ENCODE measurements around the gene PCSK1N. TPM values are rescaled to one million over a fixed set of nuclear protein-coding genes. Genes with fewer than 3 reads are reported as not detected.

Gene PCSK1N
- total RNA-seq, 4 donors from 2014 or later, result 1.5 to 9.0 (median 2.4) TPM

DNA sequence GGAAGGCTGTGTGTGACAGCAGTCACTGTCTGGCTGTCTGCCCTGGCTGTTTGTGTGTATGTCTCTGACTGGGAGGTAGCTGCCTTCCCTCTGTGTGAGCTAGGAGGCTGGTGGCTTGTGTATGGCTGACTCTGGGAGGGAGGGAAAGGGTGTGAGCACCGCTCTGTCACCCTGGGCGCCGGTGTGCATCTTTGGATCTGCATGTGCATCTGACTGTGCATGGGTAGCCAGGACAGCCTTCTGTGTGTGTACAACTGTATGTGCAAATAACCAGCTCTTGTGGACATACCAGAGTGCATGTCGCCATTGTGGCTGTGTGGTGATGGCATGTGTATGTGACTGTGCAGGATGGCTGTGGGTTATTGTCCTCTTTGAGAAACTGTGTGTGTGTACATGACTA lies 16.5 kb downstream of the PCSK1N start:
- TF ChIP-seq EP300 (IDR thresholded peaks at IDR 0.05), result no peak
- TF ChIP-seq POLR2A (IDR thresholded peaks at IDR 0.05), result no peak
- TF ChIP-seq POLR2AphosphoS5 (IDR thresholded peaks at IDR 0.05), result no peak
- no peak for TF ChIP-seq CTCF (IDR thresholded peaks at IDR 0.05)
- 100% methylated on average over 1 of the region's 4 CpGs for WGBS
- no peak overlapping the region for H3K27ac ChIP-seq
- DNase-seq (ENCODE audit: low spot score in 2 of 2), result no peak
- H3K4me3 ChIP-seq, result no peak overlapping the region
- H3K9me3 ChIP-seq, result no peaks in the 10 kb centered on the region
- H3K4me1 ChIP-seq, result no peaks in the 10 kb centered on the region
- no peaks in the 10 kb centered on the region for H3K27me3 ChIP-seq
- H3K36me3 ChIP-seq, result peaks cover 41% of the 10 kb centered on the region

GRCh38 chrX:48818098-48818497 lies 17.3 kb downstream of the PCSK1N start:
- Histone ChIP-seq H3K9me3 (no peaks in the 10 kb centered on the region), H3K4me3 (no peak overlapping the region), H3K27ac (no peak overlapping the region), H3K27me3 (no peaks in the 10 kb centered on the region), H3K36me3 (peaks cover 37% of the 10 kb centered on the region), H3K4me1 (no peaks in the 10 kb centered on the region)
- no peak for DNase-seq (ENCODE audit: low spot score in 2 of 2)
- TF ChIP-seq POLR2AphosphoS5 (IDR thresholded peaks at IDR 0.05) (no peak), POLR2A (IDR thresholded peaks at IDR 0.05) (no peak), CTCF (IDR thresholded peaks at IDR 0.05) (no peak), EP300 (IDR thresholded peaks at IDR 0.05) (no peak)
- WGBS, result 85% methylated on average over 4 of the region's 16 CpGs

- DNase-seq (ENCODE audit: low spot score in 2 of 2), result no peak
- no peaks in the 10 kb centered on the region for H3K4me1 ChIP-seq
- no peak overlapping the region for H3K27ac ChIP-seq
- no peaks in the 10 kb centered on the region for H3K9me3 ChIP-seq
- no peak for TF ChIP-seq POLR2AphosphoS5 (IDR thresholded peaks at IDR 0.05)
- no peak for TF ChIP-seq POLR2A (IDR thresholded peaks at IDR 0.05)
- TF ChIP-seq CTCF (IDR thresholded peaks at IDR 0.05), result no peak
- no peak for TF ChIP-seq EP300 (IDR thresholded peaks at IDR 0.05)
- no peaks in the 10 kb centered on the region for H3K27me3 ChIP-seq
- WGBS, result 89% methylated on average over 10 of the region's 18 CpGs
- H3K36me3 ChIP-seq, result peaks cover 30% of the 10 kb centered on the region
- no peak overlapping the region for H3K4me3 ChIP-seq
Measured at GRCh38 chrX:48816014-48816810, 19.2 kb downstream of the PCSK1N start.

DNA sequence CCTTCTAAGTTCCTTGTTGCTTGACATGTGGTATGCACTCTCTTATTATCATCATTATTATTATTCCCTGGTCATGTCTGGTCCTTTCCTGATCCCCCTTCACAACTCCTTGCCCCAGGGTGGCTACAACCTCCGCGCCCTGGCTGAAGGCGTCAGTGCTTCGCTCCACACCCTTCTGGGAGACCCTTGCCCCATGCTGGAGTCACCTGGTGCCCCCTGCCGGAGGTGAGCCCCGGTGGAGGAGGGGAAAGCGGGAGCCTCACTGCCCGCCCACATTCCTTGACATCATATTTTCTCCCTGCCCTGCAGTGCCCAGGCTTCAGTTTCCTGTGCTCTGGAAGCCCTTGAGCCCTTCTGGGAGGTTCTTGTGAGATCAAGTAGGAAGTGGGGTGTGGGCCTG lies 20.1 kb downstream of the PCSK1N start:
- no peaks in the 10 kb centered on the region for H3K9me3 ChIP-seq
- TF ChIP-seq POLR2A (IDR thresholded peaks at IDR 0.05), result no peak
- no peak for TF ChIP-seq CTCF (IDR thresholded peaks at IDR 0.05)
- no peak for TF ChIP-seq EP300 (IDR thresholded peaks at IDR 0.05)
- TF ChIP-seq POLR2AphosphoS5 (IDR thresholded peaks at IDR 0.05), result no peak
- no peaks in the 10 kb centered on the region for H3K27me3 ChIP-seq
- no peak overlapping the region for H3K27ac ChIP-seq
- DNase-seq (ENCODE audit: low spot score in 2 of 2), result no peak
- H3K36me3 ChIP-seq, result peaks cover 25% of the 10 kb centered on the region
- no peaks in the 10 kb centered on the region for H3K4me1 ChIP-seq
- WGBS, result 89% methylated on average over 8 of the region's 8 CpGs
- no peak overlapping the region for H3K4me3 ChIP-seq

GRCh38 chrX:48814722-48815121 lies 20.7 kb downstream of the PCSK1N start:
- WGBS, result 84% methylated on average over 3 of the region's 8 CpGs
- Histone ChIP-seq H3K36me3 (peaks cover 25% of the 10 kb centered on the region), H3K4me3 (no peak overlapping the region), H3K27ac (no peak overlapping the region), H3K9me3 (no peaks in the 10 kb centered on the region), H3K27me3 (no peaks in the 10 kb centered on the region), H3K4me1 (no peaks in the 10 kb centered on the region)
- DNase-seq (ENCODE audit: low spot score in 2 of 2), result no peak
- TF ChIP-seq EP300 (IDR thresholded peaks at IDR 0.05) (no peak), POLR2AphosphoS5 (IDR thresholded peaks at IDR 0.05) (no peak), POLR2A (IDR thresholded peaks at IDR 0.05) (no peak), CTCF (IDR thresholded peaks at IDR 0.05) (no peak)
